ENCODE measurements around the gene PRAC1. TPM values are rescaled to one million over a fixed set of nuclear protein-coding genes. Genes with fewer than 3 reads are reported as not detected.
"Not testable (repeated sequence)": the region's sequence is repeated elsewhere in the genome, so short reads cannot be mapped to it uniquely, and the experiment has no call there.

PRAC1 gene
- polyA plus RNA-seq, 1 of the 3 experiments (the other 2 are of a cell fraction) = not detected

- Histone ChIP-seq H3K79me2 (ENCODE audit: insufficient read depth) (no peaks in the 10 kb centered on the region), H2AFZ (ENCODE audit: low read depth) (no peak overlapping the region), H3K9me2 (no peaks in the 10 kb centered on the region), H3K27ac (ENCODE audit: low read depth in 2 of 2, low read length in 1 of 2) (no peak overlapping the region), H3F3A (replicated peaks; ENCODE audit: insufficient read depth) (peaks cover 3% of the 10 kb centered on the region), H3K4me1 (ENCODE audit: control insufficient read depth in 1 of 2, insufficient read depth in 2 of 2, low read depth in 1 of 2, low read length in 1 of 2) (no peaks in the 10 kb centered on the region), H3K9me3 (no peaks in the 10 kb centered on the region), H3K9ac (no peak overlapping the region), H3K27me3 (ENCODE audit: insufficient read depth) (peaks cover 94% of the 10 kb centered on the region), H3K4me3 (ENCODE audit: low read depth in 2 of 2, low read length in 1 of 2) (no peak overlapping the region), H4K20me1 (ENCODE audit: insufficient read depth) (peaks cover 5% of the 10 kb centered on the region; the same call in 1 of the 2 replicates), H3K4me2 (no peak overlapping the region), H3K36me3 (replicated peaks in 1 of 2; ENCODE audit: control insufficient read depth in 1 of 2, insufficient read depth in 2 of 2, low read length in 1 of 2) (no peaks in the 10 kb centered on the region)
- ChIA-PET POLR2A (interaction anchor here (0.7 kb wide), 1 partner anchor 683 kb away, joined by 3 read pairs; no protein-coding TSS in a partner anchor), CTCF (interaction anchor here (0.8 to 13.9 kb wide), 9 partner anchors 9 to 318 kb away, joined by 3 to 328 read pairs (median 4); no protein-coding TSS in a partner anchor)
- DNase-seq = no peak
- WGBS (ENCODE audit: low lambda C conversion rate) = 14% methylated on average over 10 of the region's 10 CpGs
- no peak for TF ChIP-seq TCF12 (IDR thresholded peaks at IDR 0.05)
- TF ChIP-seq JUND (IDR thresholded peaks at IDR 0.05) = no peak
- TF ChIP-seq FOSL2 (IDR thresholded peaks at IDR 0.05; ENCODE audit: borderline replicate concordance, low read depth) = no peak
- no peak for TF ChIP-seq TEAD4 (IDR thresholded peaks at IDR 0.05; ENCODE audit: borderline replicate concordance, insufficient read depth)
- no peak for TF ChIP-seq SMC3 (IDR thresholded peaks at IDR 0.05; ENCODE audit: low read depth, low read length)
- no peak for TF ChIP-seq ELF1 (IDR thresholded peaks at IDR 0.05)
- TF ChIP-seq NFIC (IDR thresholded peaks at IDR 0.05; ENCODE audit: borderline replicate concordance) = no peak
- no peak for TF ChIP-seq NRF1 (IDR thresholded peaks at IDR 0.05; ENCODE audit: low read depth, low read length)
- no peak for TF ChIP-seq FOXJ3 (CRISPR knock-in tag; IDR thresholded peaks at IDR 0.05)
- no peak for TF ChIP-seq FOXM1 (IDR thresholded peaks at IDR 0.05; ENCODE audit: low read depth)
- no peak for TF ChIP-seq IRF3 (IDR thresholded peaks at IDR 0.05; ENCODE audit: low read depth, low read length)
- no peak for TF ChIP-seq RCOR1 (IDR thresholded peaks at IDR 0.05; ENCODE audit: low read length)
- no peak for TF ChIP-seq GABPA (IDR thresholded peaks at IDR 0.05; ENCODE audit: low read depth)
- TF ChIP-seq REST (IDR thresholded peaks at IDR 0.05; ENCODE audit: low read depth, low read length) = no peak
- no peak for TF ChIP-seq RAD21 (IDR thresholded peaks at IDR 0.05; ENCODE audit: low read length)
These were observed 4.7 kb downstream of the PRAC1 start for GRCh38 chr17:48717367-48718226.

GRCh38 chr17:48716549-48716948 is 5.8 kb downstream of the PRAC1 start:
- H3F3A ChIP-seq (replicated peaks; ENCODE audit: insufficient read depth); H2AFZ ChIP-seq (ENCODE audit: low read depth); H3K27ac ChIP-seq (ENCODE audit: low read depth in 2 of 2, low read length in 1 of 2); H3K9ac ChIP-seq; H3K9me2 ChIP-seq; H3K4me1 ChIP-seq (ENCODE audit: control insufficient read depth in 1 of 2, insufficient read depth in 2 of 2, low read depth in 1 of 2, low read length in 1 of 2); H3K36me3 ChIP-seq (replicated peaks in 1 of 2; ENCODE audit: control insufficient read depth in 1 of 2, insufficient read depth in 2 of 2, low read length in 1 of 2); H3K4me3 ChIP-seq (ENCODE audit: low read depth in 2 of 2, low read length in 1 of 2); DNase-seq; H3K79me2 ChIP-seq (ENCODE audit: insufficient read depth); H4K20me1 ChIP-seq (ENCODE audit: insufficient read depth); H3K9me3 ChIP-seq; H3K4me2 ChIP-seq: not testable (repeated sequence)
- peaks cover 94% of the 10 kb centered on the region for H3K27me3 ChIP-seq (ENCODE audit: insufficient read depth)
- CTCF ChIA-PET = interaction anchor here (0.9 to 13.9 kb wide), 6 partner anchors 8 to 319 kb away, joined by 3 to 328 read pairs (median 12); no protein-coding TSS in a partner anchor
- POLR2A ChIA-PET = interaction anchor here (0.7 kb wide), 1 partner anchor 682 kb away, joined by 3 read pairs; no protein-coding TSS in a partner anchor
- 23% methylated on average over 3 of the region's 3 CpGs for WGBS (ENCODE audit: low lambda C conversion rate)

Data from SK-N-SH (cell line).